Progenitor cell of endocrine pancreas (in vitro differentiated cells): ENCODE results near the gene SPATA13. TPM values are rescaled to one million over a fixed set of nuclear protein-coding genes. Genes with fewer than 3 reads are reported as not detected.
A peak's percentile ranks its signal among the peaks of the same experiment; 100 is the strongest.

Experiments used
- DNase-seq: peaks from one replicate; pipeline ENCODE4 v3.0.0; 2021; ENCODE audit warnings: low spot score; ENCODE audit not compliant: unreplicated experiment
- H3K27ac Mint-ChIP-seq: 2 replicates; pipeline ENCODE4 v1.8.0; 2021; ENCODE audit warnings: mild to moderate bottlenecking, moderate library complexity, mixed read lengths
- H3K27me3 Mint-ChIP-seq: 2 replicates; pipeline ENCODE4 v1.8.0; 2021; ENCODE audit warnings: mixed read lengths
- H3K36me3 Mint-ChIP-seq: 2 replicates; pipeline ENCODE4 v1.8.0; 2022; ENCODE audit warnings: mixed read lengths; ENCODE audit not compliant: insufficient read depth
- H3K4me1 Mint-ChIP-seq: 2 replicates; pipeline ENCODE4 v1.8.0; 2021; ENCODE audit warnings: low read depth, mixed read lengths
- H3K4me3 Mint-ChIP-seq: 2 replicates; pipeline ENCODE4 v1.8.0; 2021; ENCODE audit warnings: low read depth, mild to moderate bottlenecking, moderate library complexity, mixed read lengths
- H3K9me3 Mint-ChIP-seq: 2 replicates; pipeline ENCODE4 v1.8.0; 2021; ENCODE audit warnings: low read depth, mixed read lengths
- CTCF ChIP-seq: fragments of 200-600 bp; sonication (generic); IDR thresholded peaks from one replicate; pipeline ENCODE4 v1.5.0; 2021; ENCODE audit warnings: antibody characterized with exemption, mild to moderate bottlenecking; ENCODE audit not compliant: unreplicated experiment
- total RNA-seq: library from RNA; stranded (reverse); gene quantifications from 2 replicates; pipeline ENCODE4 v1.2.1, GENCODE V29; 2021

Gene SPATA13
- total RNA-seq, 1 donor from 2014 or later = 32.5 TPM

GRCh38 chr13:24271231-24271600 lies 110.7 kb downstream of the SPATA13 start:
- H3K4me3 Mint-ChIP-seq = no peak overlapping the region
- no peaks in the 10 kb centered on the region for H3K9me3 Mint-ChIP-seq
- H3K4me1 Mint-ChIP-seq = peaks cover 11% of the 10 kb centered on the region
- no peaks in the 10 kb centered on the region for H3K36me3 Mint-ChIP-seq
- DNase-seq = no peak
- H3K27me3 Mint-ChIP-seq = no peaks in the 10 kb centered on the region
- no peak for TF ChIP-seq CTCF
- no peak overlapping the region for H3K27ac Mint-ChIP-seq

GRCh38 chr13:24271601-24272451 lies 111.3 kb downstream of the SPATA13 start:
- no peak for TF ChIP-seq CTCF
- peaks cover 11% of the 10 kb centered on the region for H3K4me1 Mint-ChIP-seq
- H3K4me3 Mint-ChIP-seq = no peak overlapping the region
- no peaks in the 10 kb centered on the region for H3K36me3 Mint-ChIP-seq
- no peaks in the 10 kb centered on the region for H3K27me3 Mint-ChIP-seq
- DNase-seq = no peak
- no peak overlapping the region for H3K27ac Mint-ChIP-seq
- H3K9me3 Mint-ChIP-seq = no peaks in the 10 kb centered on the region

DNA sequence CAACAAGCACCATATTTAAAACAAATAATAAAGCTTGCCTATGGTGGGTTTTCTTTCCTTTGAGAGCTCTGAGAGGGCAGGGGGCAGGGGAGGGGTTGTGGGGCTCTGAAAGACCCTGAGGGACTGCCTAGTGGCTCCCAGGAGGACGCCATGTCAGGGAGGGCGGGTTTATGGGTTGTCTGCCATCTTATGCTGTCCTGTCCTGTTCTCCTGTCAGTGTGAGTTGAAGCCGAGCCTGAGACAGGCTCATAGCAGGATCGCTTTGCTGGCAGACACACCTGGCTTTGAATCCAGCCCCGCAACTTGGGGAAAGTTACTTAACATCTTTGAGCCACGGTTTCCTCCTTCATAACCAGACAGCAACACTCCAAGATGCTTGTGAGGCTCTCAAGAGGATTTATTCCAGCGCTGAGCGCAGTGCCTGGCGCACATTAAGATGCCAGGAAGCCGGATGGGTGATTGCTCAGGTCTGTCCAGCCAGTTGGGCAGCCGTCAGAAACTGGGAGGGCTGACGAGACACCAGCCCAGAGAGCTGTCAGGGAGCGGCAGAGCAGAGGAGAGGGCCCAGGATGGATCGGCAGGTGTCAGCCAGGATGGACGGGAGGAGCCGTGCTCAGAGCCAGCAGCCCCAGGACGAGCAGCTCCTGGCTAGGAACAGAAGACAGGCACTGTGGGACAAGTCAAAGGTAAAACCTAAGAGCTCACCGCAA lies 112.1 kb downstream of the SPATA13 start:
- no peak for TF ChIP-seq CTCF
- no peaks in the 10 kb centered on the region for H3K9me3 Mint-ChIP-seq
- peaks cover 11% of the 10 kb centered on the region for H3K4me1 Mint-ChIP-seq
- H3K27me3 Mint-ChIP-seq = no peaks in the 10 kb centered on the region
- H3K4me3 Mint-ChIP-seq = no peak overlapping the region
- no peaks in the 10 kb centered on the region for H3K36me3 Mint-ChIP-seq
- H3K27ac Mint-ChIP-seq = no peak overlapping the region
- DNase-seq = no peak

DNA sequence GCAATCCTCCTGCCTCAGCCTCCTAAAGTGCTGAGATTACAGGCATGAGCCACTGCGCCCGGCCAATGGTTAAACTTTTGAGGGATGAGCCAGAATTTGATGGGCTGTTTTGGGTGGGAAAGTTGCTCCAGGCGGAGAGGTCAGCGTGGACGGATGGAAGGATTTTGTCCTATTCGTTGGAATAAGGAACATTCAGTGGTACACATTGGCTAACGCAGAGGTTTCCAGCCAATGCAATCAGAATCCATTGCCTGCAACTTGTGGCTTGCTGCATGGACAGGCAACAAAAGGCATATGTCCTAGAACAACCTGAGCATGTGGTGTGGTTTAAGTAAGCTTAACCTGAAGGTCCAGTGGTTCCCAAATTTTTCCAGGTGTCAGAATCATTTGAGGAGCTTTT lies 113.4 kb downstream of the SPATA13 start:
- Mint-ChIP-seq H3K9me3 (no peaks in the 10 kb centered on the region), H3K27ac (no peak overlapping the region), H3K4me1 (peaks cover 11% of the 10 kb centered on the region), H3K4me3 (no peak overlapping the region), H3K36me3 (no peaks in the 10 kb centered on the region), H3K27me3 (no peaks in the 10 kb centered on the region)
- DNase-seq = no peak
- TF ChIP-seq CTCF = no peak

DNA sequence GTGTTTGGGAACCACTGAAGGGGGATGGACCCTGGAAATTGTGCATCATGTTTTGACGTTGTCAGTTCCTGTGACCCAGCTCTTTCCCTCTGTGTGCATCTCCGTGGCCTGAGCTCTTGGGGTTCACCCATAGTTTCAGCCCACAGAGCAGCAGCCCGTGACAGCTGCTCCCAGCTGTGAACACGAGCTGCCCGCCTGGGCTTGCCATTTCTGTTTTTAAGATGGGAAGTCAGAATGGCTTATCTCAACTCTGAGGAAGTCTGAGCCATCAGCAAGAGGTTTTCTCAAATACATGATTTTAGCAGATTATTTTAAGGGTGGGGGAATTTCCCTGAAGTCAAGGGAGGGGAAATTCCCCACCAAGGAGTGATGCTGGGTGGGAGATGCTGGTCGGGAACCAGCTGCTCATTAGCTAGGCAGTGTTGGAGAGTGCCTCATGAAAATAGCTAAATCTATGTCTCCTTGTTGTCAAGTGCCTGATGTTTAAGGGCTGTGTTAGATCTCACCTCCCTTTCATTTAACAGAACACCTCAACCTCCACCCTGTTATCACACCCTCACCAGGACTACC lies 114.0 kb downstream of the SPATA13 start:
- TF ChIP-seq CTCF = no peak
- Mint-ChIP-seq H3K27ac (peak overlapping the region; percentile 53), H3K4me1 (peaks cover 11% of the 10 kb centered on the region), H3K27me3 (no peaks in the 10 kb centered on the region), H3K4me3 (no peak overlapping the region), H3K9me3 (no peaks in the 10 kb centered on the region), H3K36me3 (no peaks in the 10 kb centered on the region)
- DNase-seq = no peak
